ENCODE data around the gene UBE2E2. TPM values are rescaled to one million over a fixed set of nuclear protein-coding genes. Genes with fewer than 3 reads are reported as not detected.
"Not testable (repeated sequence)": the region's sequence is repeated elsewhere in the genome, so short reads cannot be mapped to it uniquely, and the experiment has no call there.

Gene UBE2E2
- total RNA-seq, 2 donors from 2014 or later, result 23.2 to 34.5 TPM

GRCh38 chr3:23615068-23615467, 411.9 kb downstream of the UBE2E2 start:
- H3K27me3 ChIP-seq (ENCODE audit: control insufficient read depth, insufficient read depth, low read length, poor library complexity, severe bottlenecking), result no peaks in the 10 kb centered on the region
- H3K36me3 ChIP-seq (ENCODE audit: control insufficient read depth, insufficient read depth, low read length), result no peaks in the 10 kb centered on the region
- H3K4me3 Mint-ChIP-seq, result no peak overlapping the region
- no peak overlapping the region for H3K27ac ChIP-seq (ENCODE audit: low read depth, low read length)
- no peaks in the 10 kb centered on the region for H3K9me3 Mint-ChIP-seq
- no peak overlapping the region for H3K4me3 ChIP-seq (ENCODE audit: low read length)
- no peak overlapping the region for H3K9ac ChIP-seq (ENCODE audit: extremely low read depth, low read length, poor library complexity, severe bottlenecking)
- peaks cover 11% of the 10 kb centered on the region for H3K4me1 Mint-ChIP-seq
- no peaks in the 10 kb centered on the region for H3K9me3 ChIP-seq (ENCODE audit: control insufficient read depth, low read length)
- peaks cover 3% of the 10 kb centered on the region for H3K4me1 ChIP-seq (ENCODE audit: control insufficient read depth, insufficient read depth, low read length)
- 93 to 100% methylated on average over 2 to 5 of the region's 5 CpGs for WGBS, 2 experiments (ENCODE audit: insufficient coverage in 1 of 2, insufficient read length in 1 of 2)
- H3K27me3 Mint-ChIP-seq (ENCODE audit: insufficient read depth), result no peaks in the 10 kb centered on the region
- peak; percentile 30 for DNase-seq
- TF ChIP-seq CTCF (conservative IDR thresholded peaks at IDR 0.05), result no peak
- no peaks in the 10 kb centered on the region for H3K36me3 Mint-ChIP-seq (ENCODE audit: low read depth)
- no peak overlapping the region for H3K27ac Mint-ChIP-seq

GRCh38 chr3:23618475-23618874, 415.3 kb downstream of the UBE2E2 start:
- H3K36me3 ChIP-seq (ENCODE audit: control insufficient read depth, insufficient read depth, low read length); H3K9ac ChIP-seq (ENCODE audit: extremely low read depth, low read length, poor library complexity, severe bottlenecking); H3K27ac ChIP-seq (ENCODE audit: low read depth, low read length); DNase-seq; H3K27ac Mint-ChIP-seq; H3K27me3 Mint-ChIP-seq (ENCODE audit: insufficient read depth); H3K4me1 Mint-ChIP-seq; H3K27me3 ChIP-seq (ENCODE audit: control insufficient read depth, insufficient read depth, low read length, poor library complexity, severe bottlenecking); H3K4me3 ChIP-seq (ENCODE audit: low read length); H3K36me3 Mint-ChIP-seq (ENCODE audit: low read depth); H3K9me3 ChIP-seq (ENCODE audit: control insufficient read depth, low read length); H3K4me1 ChIP-seq (ENCODE audit: control insufficient read depth, insufficient read depth, low read length); H3K4me3 Mint-ChIP-seq: not testable (repeated sequence)
- H3K9me3 Mint-ChIP-seq, result peaks cover 13% of the 10 kb centered on the region
- 86% methylated on average over 1 of the region's 2 CpGs; no CpG with 5 or more reads in 1 of the 2 experiments for WGBS, 2 experiments (ENCODE audit: insufficient coverage in 1 of 2, insufficient read length in 1 of 2)

- peaks cover 4% of the 10 kb centered on the region for H3K9me3 ChIP-seq (ENCODE audit: control insufficient read depth, low read length)
- no peak overlapping the region for H3K4me3 ChIP-seq (ENCODE audit: low read length)
- Mint-ChIP-seq H3K36me3 (ENCODE audit: low read depth) (no peaks in the 10 kb centered on the region), H3K4me3 (no peak overlapping the region), H3K4me1 (peaks cover 4% of the 10 kb centered on the region), H3K27me3 (ENCODE audit: insufficient read depth) (no peaks in the 10 kb centered on the region), H3K9me3 (peaks cover 24% of the 10 kb centered on the region), H3K27ac (no peak overlapping the region)
- H3K4me1 ChIP-seq (ENCODE audit: control insufficient read depth, insufficient read depth, low read length), result no peaks in the 10 kb centered on the region
- WGBS, 2 experiments (ENCODE audit: insufficient coverage in 1 of 2, insufficient read length in 1 of 2), result 91% methylated on average over 9 to 12 of the region's 12 CpGs
- H3K36me3 ChIP-seq (ENCODE audit: control insufficient read depth, insufficient read depth, low read length), result no peaks in the 10 kb centered on the region
- H3K9ac ChIP-seq (ENCODE audit: extremely low read depth, low read length, poor library complexity, severe bottlenecking), result no peak overlapping the region
- DNase-seq, result peak; percentile 51
- H3K27ac ChIP-seq (ENCODE audit: low read depth, low read length), result no peak overlapping the region
- TF ChIP-seq CTCF (conservative IDR thresholded peaks at IDR 0.05), result no peak
- no peaks in the 10 kb centered on the region for H3K27me3 ChIP-seq (ENCODE audit: control insufficient read depth, insufficient read depth, low read length, poor library complexity, severe bottlenecking)
Observed at GRCh38 chr3:23619705-23620637, 416.8 kb downstream of the UBE2E2 start.
